ENCODE measurements around the gene MR1.

Gene MR1

DNA sequence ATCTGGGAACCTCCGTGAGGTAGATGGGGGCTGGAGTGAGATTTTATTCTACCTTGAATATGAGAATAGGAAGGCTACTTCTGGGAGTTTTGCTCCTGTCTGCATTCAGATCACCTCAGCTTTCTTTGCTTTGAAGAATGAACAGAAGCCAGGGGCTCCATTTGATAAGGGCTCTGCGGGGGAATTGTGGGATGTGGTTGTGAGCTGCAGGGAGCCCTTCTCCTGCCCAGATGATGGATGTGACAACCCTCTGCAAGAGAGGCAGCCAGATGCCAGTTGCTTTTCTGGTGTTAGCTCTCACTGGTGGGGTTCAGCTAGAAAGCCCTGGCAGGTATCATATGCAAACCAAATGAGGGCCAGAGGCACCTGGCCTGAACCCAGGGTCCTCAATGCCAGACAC lies 76.2 kb downstream of the MR1 start:
- no peak overlapping the region for H3K18ac ChIP-seq (ENCODE audit: low read length)
- no peak overlapping the region for H3K4me3 ChIP-seq (ENCODE audit: low read length in 2 of 2)
- H2BK15ac ChIP-seq (ENCODE audit: low read length), result no peak overlapping the region
- peaks cover 26 to 30% of the 10 kb centered on the region in 2 donors for H3K4me1 ChIP-seq (ENCODE audit: control insufficient read depth in 2 of 2, insufficient read depth in 1 of 2, low read depth in 1 of 2, low read length in 2 of 2)
- H4K8ac ChIP-seq (ENCODE audit: low read depth, low read length), result no peak overlapping the region
- no peak overlapping the region for H3K23ac ChIP-seq (ENCODE audit: low read depth, low read length, poor library complexity)
- no peak overlapping the region for H4K91ac ChIP-seq (ENCODE audit: low read depth, low read length, poor library complexity)
- no peaks in the 10 kb centered on the region for H3K36me3 ChIP-seq (replicated peaks in 1 of 2; ENCODE audit: control insufficient read depth in 2 of 2, insufficient read depth in 2 of 2, low read length in 2 of 2)
- H2AFZ ChIP-seq (ENCODE audit: low read length), result no peak overlapping the region
- no peak overlapping the region for H2AK5ac ChIP-seq (ENCODE audit: low read depth, low read length)
- H2BK120ac ChIP-seq (ENCODE audit: low read depth, low read length), result no peak overlapping the region
- no peak overlapping the region for H3K4ac ChIP-seq (ENCODE audit: low read length)
- no peak overlapping the region for H3K27ac ChIP-seq (replicated peaks; ENCODE audit: low read length)
- H3K14ac ChIP-seq (ENCODE audit: low read length), result no peak overlapping the region
- no peak overlapping the region for H3K9ac ChIP-seq (ENCODE audit: low read depth, low read length, poor library complexity)
- peaks cover 0 to 3% (median 0%) of the 10 kb centered on the region in 3 experiments for H3K27me3 ChIP-seq (ENCODE audit: control insufficient read depth in 3 of 3, insufficient read depth in 3 of 3, low read depth in 1 of 3, low read length in 3 of 3)
- peak overlapping the region; percentile 77 for H2BK12ac ChIP-seq (ENCODE audit: low read length)
- DNase-seq (ENCODE audit: low spot score), result no peak
- no peak overlapping the region for H3K4me2 ChIP-seq (ENCODE audit: insufficient read depth, low read length, poor library complexity, severe bottlenecking)
- no peaks in the 10 kb centered on the region for H3K79me1 ChIP-seq (ENCODE audit: low read depth, low read length)
- peaks cover 0 to 2% of the 10 kb centered on the region in 2 donors for H3K9me3 ChIP-seq (replicated peaks in 1 of 2; ENCODE audit: control insufficient read depth in 2 of 2, insufficient read depth in 1 of 2, low read depth in 1 of 2, low read length in 2 of 2)
- WGBS, 2 donors (ENCODE audit: extremely low coverage in 2 of 2, insufficient read length in 2 of 2, insufficient replicate concordance in 1 of 2), result no CpG with 5 or more reads among the region's 2 CpGs
- H2BK5ac ChIP-seq (ENCODE audit: low read length), result no peak overlapping the region
